Fibroblast of lung (primary cell): ENCODE measurements around the gene LIMS1. TPM values are rescaled to one million over a fixed set of nuclear protein-coding genes. Genes with fewer than 3 reads are reported as not detected.

Experiments
- DNase-seq, 2 donors: peaks; one replicate each; pipeline versions ENCODE4 v3.0.0 to v3.0.0-alpha.2; 2010; ENCODE audit warnings: low read depth in 2 of 2
- H2AFZ ChIP-seq: 2 replicates; pipeline ENCODE4 v1.5.1; 2012; ENCODE audit warnings: low read length, control low read depth, inconsistent platforms
- H3K27ac ChIP-seq: 2 replicates; pipeline ENCODE4 v1.5.1; 2011; ENCODE audit warnings: low read length, control low read depth; ENCODE audit not compliant: insufficient read depth
- H3K27me3 ChIP-seq: 2 replicates; pipeline ENCODE4 v1.5.1; 2011; ENCODE audit warnings: mild to moderate bottlenecking, low read length; ENCODE audit not compliant: control insufficient read depth, insufficient read depth
- H3K36me3 ChIP-seq: 2 replicates; pipeline ENCODE4 v1.5.1; 2011; ENCODE audit warnings: low read length; ENCODE audit not compliant: control insufficient read depth, insufficient read depth
- H3K4me1 ChIP-seq: 2 replicates; pipeline ENCODE4 v1.5.1; 2011; ENCODE audit warnings: low read length; ENCODE audit not compliant: control insufficient read depth, insufficient read depth; ENCODE audit errors: extremely low read depth
- H3K4me2 ChIP-seq: 2 replicates; pipeline ENCODE4 v1.5.1; 2011; ENCODE audit warnings: low read length, control low read depth; ENCODE audit not compliant: insufficient read depth; ENCODE audit errors: extremely low read depth
- H3K4me3 ChIP-seq, 4 experiments: fragments of 200-600 bp in 1 of 4; sonication (generic) in 1 of 4; replicated peaks in 1 of 4; 2 replicates each; pipeline ENCODE4 v1.5.1; 2011 to 2016; ENCODE audit warnings: low read length in 4 of 4, low read depth in 3 of 4, mild to moderate bottlenecking in 3 of 4, control low read depth in 2 of 4, inconsistent platforms in 1 of 4, mixed read lengths in 1 of 4; ENCODE audit not compliant: insufficient read depth in 1 of 4; ENCODE audit errors: control extremely low read depth in 1 of 4
- H3K79me2 ChIP-seq: 2 replicates; pipeline ENCODE4 v1.5.1; 2012; ENCODE audit warnings: mild to moderate bottlenecking, low read length, inconsistent platforms; ENCODE audit not compliant: control insufficient read depth, insufficient read depth
- H3K9ac ChIP-seq: 2 replicates; pipeline ENCODE4 v1.5.1; 2011; ENCODE audit warnings: mild to moderate bottlenecking, low read length, control low read depth; ENCODE audit not compliant: insufficient read depth
- H3K9me3 ChIP-seq: 2 replicates; pipeline ENCODE4 v1.5.1; 2012; ENCODE audit warnings: low read depth, low read length; ENCODE audit not compliant: control insufficient read depth, insufficient read depth
- H4K20me1 ChIP-seq: 2 replicates; pipeline ENCODE4 v1.5.1; 2011; ENCODE audit warnings: low read length; ENCODE audit not compliant: control insufficient read depth, insufficient read depth; ENCODE audit errors: extremely low read depth
- EZH2 ChIP-seq: IDR thresholded peaks from 2 replicates; pipeline ENCODE4 v1.5.1; 2012; ENCODE audit warnings: low read length, control low read depth, mild to moderate bottlenecking; ENCODE audit errors: missing control alignments
- polyA plus RNA-seq, 2 donors: library from polyadenylated mRNA; depleted of rRNA in 1 of 2; stranded (reverse) in 1 of 2; unstranded in 1 of 2; fragments of >200 nt; gene quantifications; 2 replicates each; pipeline ENCODE4 v1.2.1, GENCODE V29; 2011 to 2012; ENCODE audit warnings: missing spikeins in 1 of 2
- total RNA-seq: library from RNA; depleted of rRNA; stranded (reverse); fragments of >200 nt; gene quantifications from 2 replicates; pipeline ENCODE4 v1.2.1, GENCODE V29; 2014
- TF ChIP-seq, protein P1 (sequence below), 2 donors: IDR thresholded peaks in 1 of 2; conservative IDR thresholded peaks in 1 of 2; 1 replicate in 1 of 2; 2 replicates in 1 of 2; pipeline ENCODE4 v1.5.1; 2011 to 2012; ENCODE audit warnings: low read length in 2 of 2, control low read depth in 1 of 2, inconsistent platforms in 1 of 2, low read depth in 1 of 2, mild to moderate bottlenecking in 1 of 2

The LIMS1 gene
- total and polyA plus RNA-seq, 2 donors (not counting 1 experiment from before 2014, with no cell fraction given), result 52.7 to 108 TPM

DNA sequence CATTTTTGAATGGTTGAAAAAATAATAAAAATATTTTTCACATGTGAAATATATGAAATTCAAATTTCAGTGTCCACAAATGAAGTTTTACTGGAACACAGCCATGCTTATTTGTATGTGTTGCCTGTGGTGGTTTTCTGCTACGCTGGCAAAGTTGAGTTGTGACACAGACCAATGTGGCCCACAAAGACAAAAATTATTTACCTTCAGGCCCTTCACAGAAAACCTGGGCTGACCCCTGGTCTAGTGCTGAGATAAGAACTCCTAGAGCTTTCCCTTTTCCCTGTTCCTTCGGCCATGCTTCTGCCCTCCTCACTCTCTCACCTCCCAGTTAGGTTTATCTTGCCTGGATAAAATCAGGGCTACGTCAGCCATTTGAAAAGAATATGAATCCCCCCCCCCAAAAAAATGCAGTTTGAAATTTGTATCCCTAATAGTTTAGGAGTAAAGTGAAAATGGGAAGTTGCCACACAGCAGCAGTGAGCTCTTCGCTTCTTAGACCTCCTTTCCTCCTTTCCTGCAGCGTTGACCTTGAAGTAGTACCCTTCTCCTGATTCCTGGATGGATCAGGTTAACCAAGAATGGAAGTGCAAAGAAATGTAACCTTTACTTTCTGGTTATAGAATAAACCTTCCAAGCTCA lies 91.0 kb downstream of the LIMS1 start:
- no peaks in the 10 kb centered on the region for H3K36me3 ChIP-seq
- no peaks in the 10 kb centered on the region for H3K27me3 ChIP-seq

DNA sequence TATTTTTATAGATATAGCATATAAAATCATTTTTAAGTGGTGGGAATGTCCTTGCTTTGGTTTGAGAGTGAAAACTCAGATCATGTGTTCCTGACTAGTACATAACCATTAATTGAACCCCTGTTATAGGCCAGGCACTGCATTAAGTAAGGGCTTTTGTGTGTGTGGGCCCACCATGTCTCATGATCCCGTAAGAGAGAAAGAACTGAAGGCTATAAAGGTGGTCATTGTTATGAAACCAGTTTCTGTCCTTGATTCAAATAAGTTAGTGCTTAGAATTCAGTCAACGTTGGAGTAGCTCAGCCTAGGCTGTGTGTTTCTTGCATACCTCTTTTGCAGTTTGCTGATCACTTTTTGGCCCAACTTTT lies 91.5 kb downstream of the LIMS1 start:
- Histone ChIP-seq H3K27me3 (no peaks in the 10 kb centered on the region), H2AFZ (no peak overlapping the region), H3K4me3 (no peak overlapping the region), H3K27ac (no peak overlapping the region), H3K9me3 (no peaks in the 10 kb centered on the region), H3K36me3 (no peaks in the 10 kb centered on the region), H3K4me2 (no peak overlapping the region), H3K79me2 (peaks cover 9% of the 10 kb centered on the region), H3K9ac (no peak overlapping the region), H4K20me1 (no peaks in the 10 kb centered on the region), H3K4me1 (peaks cover 4% of the 10 kb centered on the region)
- DNase-seq, result no peak
- TF ChIP-seq, protein P1, sequence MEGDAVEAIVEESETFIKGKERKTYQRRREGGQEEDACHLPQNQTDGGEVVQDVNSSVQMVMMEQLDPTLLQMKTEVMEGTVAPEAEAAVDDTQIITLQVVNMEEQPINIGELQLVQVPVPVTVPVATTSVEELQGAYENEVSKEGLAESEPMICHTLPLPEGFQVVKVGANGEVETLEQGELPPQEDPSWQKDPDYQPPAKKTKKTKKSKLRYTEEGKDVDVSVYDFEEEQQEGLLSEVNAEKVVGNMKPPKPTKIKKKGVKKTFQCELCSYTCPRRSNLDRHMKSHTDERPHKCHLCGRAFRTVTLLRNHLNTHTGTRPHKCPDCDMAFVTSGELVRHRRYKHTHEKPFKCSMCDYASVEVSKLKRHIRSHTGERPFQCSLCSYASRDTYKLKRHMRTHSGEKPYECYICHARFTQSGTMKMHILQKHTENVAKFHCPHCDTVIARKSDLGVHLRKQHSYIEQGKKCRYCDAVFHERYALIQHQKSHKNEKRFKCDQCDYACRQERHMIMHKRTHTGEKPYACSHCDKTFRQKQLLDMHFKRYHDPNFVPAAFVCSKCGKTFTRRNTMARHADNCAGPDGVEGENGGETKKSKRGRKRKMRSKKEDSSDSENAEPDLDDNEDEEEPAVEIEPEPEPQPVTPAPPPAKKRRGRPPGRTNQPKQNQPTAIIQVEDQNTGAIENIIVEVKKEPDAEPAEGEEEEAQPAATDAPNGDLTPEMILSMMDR (conservative IDR thresholded peaks at IDR 0.05 in 1 of 2, IDR thresholded peaks at IDR 0.05 in 1 of 2; ENCODE audit: low read depth in 1 of 2, low read length in 2 of 2), result no peak
- TF ChIP-seq EZH2, result no peak

More for the DNA sequence above, 91.0 kb downstream of the LIMS1 start:
- no peak for DNase-seq
- no peaks in the 10 kb centered on the region for H4K20me1 ChIP-seq
- no peak overlapping the region for H3K4me2 ChIP-seq
- H3K9me3 ChIP-seq, result no peaks in the 10 kb centered on the region
- peaks cover 4% of the 10 kb centered on the region for H3K4me1 ChIP-seq
- H3K9ac ChIP-seq, result no peak overlapping the region
- TF ChIP-seq, protein P1 (conservative IDR thresholded peaks at IDR 0.05 in 1 of 2, IDR thresholded peaks at IDR 0.05 in 1 of 2; ENCODE audit: low read depth in 1 of 2, low read length in 2 of 2), result no peak
- no peak for TF ChIP-seq EZH2
- H2AFZ ChIP-seq, result no peak overlapping the region
- no peak overlapping the region for H3K4me3 ChIP-seq
- H3K27ac ChIP-seq, result no peak overlapping the region
- peaks cover 10% of the 10 kb centered on the region for H3K79me2 ChIP-seq

GRCh38 chr2:108626995-108627394 lies 92.7 kb downstream of the LIMS1 start:
- TF ChIP-seq, protein P1 (conservative IDR thresholded peaks at IDR 0.05 in 1 of 2, IDR thresholded peaks at IDR 0.05 in 1 of 2; ENCODE audit: low read depth in 1 of 2, low read length in 2 of 2), result no peak
- TF ChIP-seq EZH2, result no peak
- H4K20me1 ChIP-seq, result no peaks in the 10 kb centered on the region
- H3K79me2 ChIP-seq, result peaks cover 12% of the 10 kb centered on the region
- H3K4me2 ChIP-seq, result no peak overlapping the region
- no peak for DNase-seq
- no peak overlapping the region for H3K27ac ChIP-seq
- H2AFZ ChIP-seq, result no peak overlapping the region
- no peak overlapping the region for H3K9ac ChIP-seq
- H3K27me3 ChIP-seq, result no peaks in the 10 kb centered on the region
- no peak overlapping the region for H3K4me3 ChIP-seq
- H3K36me3 ChIP-seq, result no peaks in the 10 kb centered on the region
- H3K4me1 ChIP-seq, result peaks cover 2% of the 10 kb centered on the region
- H3K9me3 ChIP-seq, result no peaks in the 10 kb centered on the region
